ENCODE data around the gene PDX1.

Gene PDX1

GRCh38 chr13:27967203-27967735, 47.5 kb downstream of the PDX1 start:
- Histone ChIP-seq H3K9me2 (ENCODE audit: low read depth, low read length) (no peaks in the 10 kb centered on the region), H3K4me3 (ENCODE audit: low read depth, low read length, poor library complexity, severe bottlenecking) (no peak overlapping the region), H3K27ac (ENCODE audit: low read depth, low read length, poor library complexity, severe bottlenecking) (no peak overlapping the region), H4K20me1 (ENCODE audit: insufficient read depth, low read length) (no peaks in the 10 kb centered on the region), H2AFZ (ENCODE audit: low read length) (no peak overlapping the region), H3F3A (ENCODE audit: insufficient read depth, low read length) (no peaks in the 10 kb centered on the region), H3K9me3 (ENCODE audit: low read length) (no peaks in the 10 kb centered on the region), H3K36me3 (ENCODE audit: insufficient read depth, low read length) (no peaks in the 10 kb centered on the region), H3K4me2 (ENCODE audit: low read length) (no peak overlapping the region), H3K79me2 (ENCODE audit: insufficient read depth, low read length) (no peaks in the 10 kb centered on the region), H3K4me1 (ENCODE audit: insufficient read depth, low read length, severe bottlenecking) (no peaks in the 10 kb centered on the region), H3K27me3 (ENCODE audit: insufficient read depth, low read length) (no peaks in the 10 kb centered on the region), H3K9ac (ENCODE audit: low read length) (no peak overlapping the region)
- no peak for TF ChIP-seq EZH2 (IDR thresholded peaks at IDR 0.05; ENCODE audit: borderline replicate concordance, low read length)
- TF ChIP-seq CTCF (IDR thresholded peaks at IDR 0.05; ENCODE audit: low read length), result no peak

- Histone ChIP-seq H3K4me3 (ENCODE audit: low read depth, low read length, poor library complexity, severe bottlenecking) (no peak overlapping the region), H3K79me2 (ENCODE audit: insufficient read depth, low read length) (no peaks in the 10 kb centered on the region), H3K9me2 (ENCODE audit: low read depth, low read length) (no peaks in the 10 kb centered on the region), H3K36me3 (ENCODE audit: insufficient read depth, low read length) (no peaks in the 10 kb centered on the region), H2AFZ (ENCODE audit: low read length) (no peak overlapping the region), H3K4me2 (ENCODE audit: low read length) (no peak overlapping the region), H3K27ac (ENCODE audit: low read depth, low read length, poor library complexity, severe bottlenecking) (no peak overlapping the region), H3K4me1 (ENCODE audit: insufficient read depth, low read length, severe bottlenecking) (no peaks in the 10 kb centered on the region), H3K9me3 (ENCODE audit: low read length) (no peaks in the 10 kb centered on the region), H3K27me3 (ENCODE audit: insufficient read depth, low read length) (no peaks in the 10 kb centered on the region), H4K20me1 (ENCODE audit: insufficient read depth, low read length) (no peaks in the 10 kb centered on the region), H3K9ac (ENCODE audit: low read length) (no peak overlapping the region), H3F3A (ENCODE audit: insufficient read depth, low read length) (no peaks in the 10 kb centered on the region)
- no peak for TF ChIP-seq CTCF (IDR thresholded peaks at IDR 0.05; ENCODE audit: low read length)
- no peak for TF ChIP-seq EZH2 (IDR thresholded peaks at IDR 0.05; ENCODE audit: borderline replicate concordance, low read length)
Measured at GRCh38 chr13:27967736-27968315, 48.0 kb downstream of the PDX1 start.

GRCh38 chr13:27968316-27969081, 48.7 kb downstream of the PDX1 start:
- Histone ChIP-seq H3F3A (ENCODE audit: insufficient read depth, low read length) (no peaks in the 10 kb centered on the region), H3K27me3 (ENCODE audit: insufficient read depth, low read length) (no peaks in the 10 kb centered on the region), H3K9ac (ENCODE audit: low read length) (no peak overlapping the region), H3K4me2 (ENCODE audit: low read length) (no peak overlapping the region), H2AFZ (ENCODE audit: low read length) (no peak overlapping the region), H3K9me3 (ENCODE audit: low read length) (no peaks in the 10 kb centered on the region), H3K4me3 (ENCODE audit: low read depth, low read length, poor library complexity, severe bottlenecking) (no peak overlapping the region), H3K27ac (ENCODE audit: low read depth, low read length, poor library complexity, severe bottlenecking) (no peak overlapping the region), H3K36me3 (ENCODE audit: insufficient read depth, low read length) (no peaks in the 10 kb centered on the region), H4K20me1 (ENCODE audit: insufficient read depth, low read length) (no peaks in the 10 kb centered on the region), H3K9me2 (ENCODE audit: low read depth, low read length) (no peaks in the 10 kb centered on the region), H3K79me2 (ENCODE audit: insufficient read depth, low read length) (no peaks in the 10 kb centered on the region), H3K4me1 (ENCODE audit: insufficient read depth, low read length, severe bottlenecking) (no peaks in the 10 kb centered on the region)
- TF ChIP-seq CTCF (IDR thresholded peaks at IDR 0.05; ENCODE audit: low read length) (no peak), EZH2 (IDR thresholded peaks at IDR 0.05; ENCODE audit: borderline replicate concordance, low read length) (no peak)
